H1 (cell line): ENCODE data around the gene SNAPC2. TPM values are rescaled to one million over a fixed set of nuclear protein-coding genes. Genes with fewer than 3 reads are reported as not detected.

Experiments
- CTCF ChIA-PET: fragments of 300-600 bp; sonication (Branson Sonifier 250); formaldehyde crosslinking; loops from one replicate; lab custom pipeline; 2021; ENCODE audit not compliant: partially characterized antibody; lab: Charles Lee
- POLR2A ChIA-PET: fragments of 300-600 bp; sonication (Branson Sonifier 250); formaldehyde crosslinking; loops from one replicate; lab custom pipeline; 2021; ENCODE audit warnings: inconsistent platforms; ENCODE audit not compliant: partially characterized antibody; lab: Charles Lee
- DNase-seq, 2 experiments: peaks; one replicate each; pipeline versions ENCODE4 v3.0.0 to v3.0.0-alpha.2; 2010 to 2022; ENCODE audit warnings: low spot score in 2 of 2, low read depth in 1 of 2, mixed read lengths in 1 of 2
- FAIRE-seq: peaks from 2 replicates; lab custom pipeline; 2011; peaks lifted over from hg19 to GRCh38; lab: Jason Lieb, UNC
- H2AFZ ChIP-seq: 2 replicates; pipeline ENCODE4 v1.8.1; 2012; ENCODE audit warnings: low read length, inconsistent platforms
- H2AK5ac ChIP-seq: 2 replicates; pipeline ENCODE4 v1.6.1; 2013; ENCODE audit warnings: low read depth, low read length
- H2BK120ac ChIP-seq: replicated peaks from 2 replicates; pipeline ENCODE3; 2013; ENCODE audit warnings: low read depth, low read length, inconsistent platforms
- H2BK12ac ChIP-seq: 2 replicates; pipeline ENCODE4 v1.6.1; 2013; ENCODE audit warnings: low read depth, low read length
- H2BK15ac ChIP-seq: 2 replicates; pipeline ENCODE4 v1.6.1; 2013; ENCODE audit warnings: low read length
- H2BK20ac ChIP-seq: 2 replicates; pipeline ENCODE4 v1.6.1; 2013; ENCODE audit warnings: low read length
- H2BK5ac ChIP-seq: 2 replicates; pipeline ENCODE4 v1.6.1; 2013; ENCODE audit warnings: low read depth, low read length
- H3K14ac ChIP-seq: 2 replicates; pipeline ENCODE4 v1.6.1; 2013; ENCODE audit warnings: inconsistent platforms; ENCODE audit not compliant: insufficient read length
- H3K18ac ChIP-seq: 2 replicates; pipeline ENCODE4 v1.6.1; 2013; ENCODE audit warnings: low read length; ENCODE audit errors: extremely low read depth
- H3K23ac ChIP-seq: 2 replicates; pipeline ENCODE4 v1.6.1; 2013; ENCODE audit warnings: inconsistent platforms; ENCODE audit not compliant: insufficient read length
- H3K23me2 ChIP-seq: 2 replicates; pipeline ENCODE4 v1.6.1; 2013; ENCODE audit warnings: low read depth, low read length
- H3K27ac ChIP-seq: 2 replicates; pipeline ENCODE4 v1.6.1; 2011; ENCODE audit warnings: low read depth, low read length, inconsistent platforms
- H3K27me3 ChIP-seq, 4 experiments: replicated peaks in 1 of 4; 1 replicate in 1 of 4; 2 replicates in 3 of 4; pipeline versions ENCODE4 v1.6.1 to v1.8.1; 2011 to 2013; ENCODE audit warnings: low read length in 3 of 4, mild to moderate bottlenecking in 3 of 4, inconsistent platforms in 2 of 4, mixed read lengths in 2 of 4, moderate library complexity in 1 of 4; ENCODE audit not compliant: control insufficient read depth in 3 of 4, insufficient read depth in 3 of 4; ENCODE audit errors: extremely low read depth in 1 of 4
- H3K36me3 ChIP-seq, 4 experiments: 2 replicates each; pipeline versions ENCODE4 v1.6.1 to v1.8.1; 2011 to 2013; ENCODE audit warnings: mild to moderate bottlenecking in 4 of 4, low read length in 3 of 4, moderate library complexity in 2 of 4, control low read depth in 1 of 4, inconsistent platforms in 1 of 4; ENCODE audit not compliant: insufficient read depth in 4 of 4, control insufficient read depth in 2 of 4
- H3K4ac ChIP-seq: replicated peaks from 2 replicates; pipeline ENCODE3; 2013; ENCODE audit warnings: low read length, low read depth, mixed read lengths, inconsistent platforms; ENCODE audit not compliant: insufficient read length
- H3K4me1 ChIP-seq, 4 experiments: replicated peaks in 1 of 4; 1 replicate in 1 of 4; 2 replicates in 3 of 4; pipeline versions ENCODE4 v1.6.1 to v1.8.1; 2011 to 2013; ENCODE audit warnings: low read length in 3 of 4, inconsistent platforms in 2 of 4, mixed read lengths in 1 of 4; ENCODE audit not compliant: insufficient read depth in 4 of 4, control insufficient read depth in 3 of 4
- H3K4me2 ChIP-seq, 2 experiments: 2 replicates each; pipeline versions ENCODE4 v1.6.1 to v1.8.1; 2011 to 2013; ENCODE audit warnings: low read depth in 2 of 2, low read length in 2 of 2, control low read depth in 1 of 2, inconsistent platforms in 1 of 2, mild to moderate bottlenecking in 1 of 2; ENCODE audit not compliant: insufficient read depth in 1 of 2
- H3K4me3 ChIP-seq, 4 experiments: fragments of 200-600, 300-600 bp in 1 of 4; sonication (generic), shearing (Covaris generic), sonication (Bioruptor Twin) in 1 of 4; 2 replicates each; pipeline versions ENCODE4 v1.5.1 to v1.8.1; 2011 to 2016; ENCODE audit warnings: low read length in 4 of 4, low read depth in 3 of 4, control low read depth in 2 of 4, inconsistent platforms in 2 of 4, mild to moderate bottlenecking in 2 of 4, mixed read lengths in 1 of 4, moderate library complexity in 1 of 4; ENCODE audit not compliant: insufficient read depth in 2 of 4; ENCODE audit errors: extremely low read depth in 1 of 4
- H3K56ac ChIP-seq: replicated peaks from 2 replicates; pipeline ENCODE3; 2013; ENCODE audit warnings: low read depth, mild to moderate bottlenecking, mixed read lengths, low read length, inconsistent platforms; ENCODE audit not compliant: insufficient read length
- H3K79me1 ChIP-seq: 2 replicates; pipeline ENCODE4 v1.6.1; 2013; ENCODE audit warnings: low read depth, low read length, control low read depth
- H3K79me2 ChIP-seq, 2 experiments: 2 replicates each; pipeline versions ENCODE4 v1.6.1 to v1.8.1; 2012 to 2013; ENCODE audit warnings: low read length in 2 of 2, mild to moderate bottlenecking in 2 of 2, inconsistent platforms in 1 of 2; ENCODE audit not compliant: insufficient read depth in 2 of 2, control insufficient read depth in 1 of 2
- H3K9ac ChIP-seq, 4 experiments: replicated peaks in 1 of 4; 1 replicate in 1 of 4; 2 replicates in 3 of 4; pipeline versions ENCODE4 v1.6.1 to v1.8.1; 2011 to 2013; ENCODE audit warnings: low read depth in 3 of 4, low read length in 3 of 4, control low read depth in 2 of 4, mild to moderate bottlenecking in 2 of 4, moderate library complexity in 2 of 4, inconsistent platforms in 1 of 4; ENCODE audit errors: extremely low read depth in 1 of 4
- H3K9me3 ChIP-seq, 2 experiments: 2 replicates each; pipeline versions ENCODE4 v1.6.1 to v1.8.1; 2012 to 2013; ENCODE audit warnings: mild to moderate bottlenecking in 2 of 2, moderate library complexity in 2 of 2, control low read depth in 1 of 2, inconsistent platforms in 1 of 2, low read depth in 1 of 2, low read length in 1 of 2, mixed read lengths in 1 of 2; ENCODE audit not compliant: insufficient read depth in 2 of 2
- H4K20me1 ChIP-seq, 2 experiments: replicated peaks in 1 of 2; 2 replicates each; pipeline versions ENCODE3 to v1.8.1; 2011 to 2013; ENCODE audit warnings: inconsistent platforms in 2 of 2, low read length in 2 of 2, mild to moderate bottlenecking in 1 of 2; ENCODE audit not compliant: insufficient read depth in 2 of 2, control insufficient read depth in 1 of 2
- H4K5ac ChIP-seq: 2 replicates; pipeline ENCODE4 v1.6.1; 2013; ENCODE audit warnings: low read length, low read depth, mixed read lengths, inconsistent platforms; ENCODE audit not compliant: insufficient read length
- H4K8ac ChIP-seq: 2 replicates; pipeline ENCODE4 v1.8.0; 2013; ENCODE audit warnings: mild to moderate bottlenecking, moderate library complexity, low read length, inconsistent platforms; ENCODE audit not compliant: insufficient read depth; ENCODE audit errors: extremely low read depth
- H4K91ac ChIP-seq: replicated peaks from 2 replicates; pipeline ENCODE3; 2013; ENCODE audit warnings: low read length, mixed read lengths, inconsistent platforms; ENCODE audit not compliant: insufficient read length
- BACH1 ChIP-seq: IDR thresholded peaks from 2 replicates; pipeline ENCODE4 v1.6.1; 2012; ENCODE audit warnings: low read length, improper control_type of control experiment
- CBX5 ChIP-seq: fragments of 300-800, 300-1000 bp; sonication (generic); IDR thresholded peaks from 2 replicates; pipeline ENCODE4 v1.7.1; 2016; ENCODE audit warnings: antibody characterized with exemption, low read length, low read depth
- KDM1A ChIP-seq: fragments of 200-600, 300-600 bp; sonication (generic); IDR thresholded peaks from 2 replicates; pipeline ENCODE4 v1.7.1; 2016; ENCODE audit warnings: mild to moderate bottlenecking, low read length, borderline replicate concordance
- MAFK ChIP-seq: IDR thresholded peaks from 2 replicates; pipeline ENCODE4 v1.6.1; 2012; ENCODE audit warnings: low read depth, mild to moderate bottlenecking, improper control_type of control experiment, low read length
- WGBS, 2 experiments: shearing (Covaris generic) in 1 of 2; methylation state at CpG; one replicate each; pipeline versions ENCODE4 v1.1.6 to v1.1.7; 2013 to 2015; ENCODE audit warnings: low lambda C conversion rate in 2 of 2, mixed read lengths in 2 of 2, inconsistent platforms in 1 of 2, low coverage in 1 of 2, missing lambda C conversion rate in 1 of 2; ENCODE audit not compliant: insufficient replicate concordance in 2 of 2, insufficient coverage in 1 of 2, insufficient read length in 1 of 2; ENCODE audit errors: extremely low coverage in 1 of 2, missing lambda C conversion rate in 1 of 2; 5-methylcytosine and 5-hydroxymethylcytosine counted together
- polyA plus RNA-seq, 7 experiments: library from polyadenylated mRNA; depleted of rRNA in 3 of 7; stranded (reverse) in 5 of 7; unstranded in 2 of 7; fragments of >200 nt in 5 of 7; fragments of 200-250 nt in 2 of 7; gene quantifications; 1 replicate in 5 of 7; 2 replicates in 1 of 7; 4 replicates in 1 of 7; pipeline versions ENCODE4 v1.2.1 to v1.2.3, GENCODE V29; 2011 to 2013; ENCODE audit warnings: missing spikeins in 2 of 7, mixed read lengths in 2 of 7
- total RNA-seq: library from RNA; stranded (reverse); fragmentation: NEBNext Ultra II Directional; extraction: Animal tissue kit (Norgen Biotek cat#: 25700); gene quantifications from 2 replicates; pipeline ENCODE4 v1.2.1, GENCODE V29; 2021
- TF ChIP-seq, protein P1 (sequence below): IDR thresholded peaks from 2 replicates; pipeline ENCODE4 v1.6.1; 2012; ENCODE audit warnings: inconsistent platforms

Gene SNAPC2
- total and polyA plus RNA-seq, 2 of the 8 experiments (the other 6 are each of a cell fraction or from before 2014, with no cell fraction given): 18.2 to 20.3 TPM

DNA sequence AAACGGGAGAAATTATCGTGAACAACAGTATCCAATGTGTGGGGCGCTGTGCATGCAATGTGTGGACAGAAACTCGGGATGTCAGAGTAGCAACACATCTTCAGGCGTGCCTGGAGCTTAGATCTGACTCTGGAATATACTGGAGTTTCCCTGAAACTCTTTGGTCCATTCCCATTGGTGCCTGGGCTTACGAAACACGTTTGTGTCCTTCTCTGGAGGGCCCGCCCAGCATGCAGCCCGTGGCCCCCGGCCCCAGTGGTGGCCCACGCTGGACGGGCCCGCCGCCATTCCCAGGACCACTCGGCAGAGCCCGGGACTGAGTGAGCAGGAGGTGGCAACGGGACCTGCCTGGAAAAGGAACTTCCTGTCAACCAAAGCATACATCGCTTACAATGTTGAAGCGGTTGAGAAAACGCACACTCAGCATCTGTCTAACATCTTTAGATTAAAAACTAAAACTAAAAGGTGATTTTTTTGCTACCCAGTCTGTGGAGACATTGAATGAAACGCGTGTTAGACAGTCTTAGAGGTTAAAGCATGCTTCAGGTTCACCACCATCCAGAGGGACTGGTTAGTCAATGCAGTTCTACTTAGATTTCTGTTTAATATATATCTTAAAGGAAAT is 42.6 kb downstream of the SNAPC2 start:
- Histone ChIP-seq H4K5ac (no peak overlapping the region), H2AK5ac (no peak overlapping the region), H2BK120ac (no peak overlapping the region), H3K56ac (no peak overlapping the region), H3K27ac (no peak overlapping the region), H3K4ac (no peak overlapping the region), H2BK20ac (no peak overlapping the region), H2BK12ac (no peak overlapping the region), H3K9ac (no peak overlapping the region), H2BK5ac (no peak overlapping the region), H3K36me3 (peaks cover 29 to 66% (median 58%) of the 10 kb centered on the region in 4 experiments), H3K4me2 (no peak overlapping the region), H3K4me1 (no peaks in the 10 kb centered on the region), H3K4me3 (no peak overlapping the region), H3K9me3 (no peaks in the 10 kb centered on the region), H3K79me1 (no peaks in the 10 kb centered on the region; the same call in 1 of the 2 replicates), H4K91ac (no peak overlapping the region), H3K18ac (no peak overlapping the region), H2BK15ac (no peak overlapping the region), H3K27me3 (no peaks in the 10 kb centered on the region), H4K20me1 (peaks cover 5 to 7% of the 10 kb centered on the region in 2 experiments), H2AFZ (no peak overlapping the region), H3K79me2 (no peaks in the 10 kb centered on the region), H3K23ac (no peak overlapping the region), H3K14ac (no peak overlapping the region), H4K8ac (no peak overlapping the region; the same call in 1 of the 2 replicates), H3K23me2 (no peaks in the 10 kb centered on the region)
- FAIRE-seq (no peak), DNase-seq (no peak)
- ChIA-PET POLR2A (no interaction called here), CTCF (interaction anchor here (0.7 kb wide), 1 partner anchor 19 kb away, joined by 5 read pairs; no protein-coding TSS in a partner anchor)
- TF ChIP-seq KDM1A (no peak), MAFK (peak; percentile 54; the same call in 1 of the 2 replicates), CBX5 (no peak), BACH1 (no peak)
- TF ChIP-seq, protein P1, sequence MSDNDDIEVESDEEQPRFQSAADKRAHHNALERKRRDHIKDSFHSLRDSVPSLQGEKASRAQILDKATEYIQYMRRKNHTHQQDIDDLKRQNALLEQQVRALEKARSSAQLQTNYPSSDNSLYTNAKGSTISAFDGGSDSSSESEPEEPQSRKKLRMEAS: no peak
- 95% methylated on average over 22 of the region's 22 CpGs; no CpG with 5 or more reads in 1 of the 2 experiments for WGBS, 2 experiments
